Superior temporal gyrus (tissue), 1 donor: ENCODE results near the gene TNFSF18.
"Not testable (repeated sequence)": the region's sequence is repeated elsewhere in the genome, so short reads cannot be mapped to it uniquely, and the experiment has no call there.

ENCODE experiments used
- DNase-seq: peaks from one replicate; pipeline ENCODE4 v3.0.0-alpha.2; 2016; ENCODE audit errors: extremely low spot score

TNFSF18 gene

DNA sequence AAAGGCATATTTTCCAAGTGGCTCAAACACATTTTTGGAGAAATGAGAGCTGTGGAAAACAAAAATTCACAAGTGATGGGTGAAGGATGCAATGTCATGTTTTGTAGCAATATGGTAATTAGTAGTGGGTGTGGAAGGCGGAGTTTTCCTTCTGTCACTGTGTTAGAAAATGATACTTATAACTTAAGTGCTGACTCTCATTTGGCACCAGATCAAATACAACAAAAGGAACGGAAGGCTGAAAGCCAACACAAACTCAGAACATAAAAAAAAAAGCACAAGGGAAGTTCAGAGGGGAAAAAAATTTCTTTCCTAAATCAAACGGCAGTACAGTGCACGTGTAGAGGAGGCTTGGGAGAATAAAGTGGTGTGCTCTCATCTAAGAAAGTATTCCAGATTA lies at the start of gene TNFSF18:
TSS of gene TNFSF18 (minus strand) at position 77 of the 400 bp plus-strand sequence. CDS start at position 32, 45 bp downstream.
- no peak for DNase-seq

DNA sequence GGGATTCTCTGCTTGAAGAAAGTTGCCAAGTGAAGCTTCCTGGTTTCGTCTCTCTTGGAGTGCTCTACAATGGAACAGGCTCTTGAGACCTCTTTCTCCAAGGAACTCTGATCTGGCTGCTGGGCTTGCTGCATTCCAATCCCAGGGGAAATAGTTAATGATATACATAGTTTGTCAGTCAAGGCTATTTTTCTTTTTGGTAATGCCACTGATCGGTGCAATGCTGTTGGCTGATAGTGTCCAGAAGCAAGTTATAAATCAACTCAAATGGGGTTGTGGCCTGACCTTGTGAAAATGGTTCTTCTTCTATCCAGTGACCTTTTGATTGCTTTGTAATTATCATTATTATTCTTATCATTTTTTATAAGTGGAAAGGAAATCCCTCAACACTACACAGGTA lies 48.4 kb upstream of the TNFSF18 start:
- DNase-seq, result no peak

DNA sequence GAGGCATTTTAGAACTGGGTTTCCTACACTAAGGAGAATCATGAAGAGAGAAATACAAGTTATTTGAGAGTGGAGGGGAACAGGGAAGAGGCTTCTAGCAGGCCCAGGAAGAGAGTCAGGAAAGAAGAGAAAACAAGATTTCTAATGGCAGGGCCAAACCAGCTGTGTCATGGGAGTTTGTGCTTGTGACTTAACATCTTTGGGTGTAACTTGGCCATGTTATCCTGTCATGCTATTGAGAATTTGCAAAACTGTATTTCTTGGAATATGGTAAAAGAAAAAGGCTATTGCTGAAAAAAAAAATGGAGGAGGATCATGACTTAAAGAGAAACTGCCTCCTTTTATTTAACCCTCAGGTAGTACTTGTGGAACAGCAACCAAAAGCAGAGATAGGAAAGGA lies 47.4 kb upstream of the TNFSF18 start:
- no peak for DNase-seq

DNA sequence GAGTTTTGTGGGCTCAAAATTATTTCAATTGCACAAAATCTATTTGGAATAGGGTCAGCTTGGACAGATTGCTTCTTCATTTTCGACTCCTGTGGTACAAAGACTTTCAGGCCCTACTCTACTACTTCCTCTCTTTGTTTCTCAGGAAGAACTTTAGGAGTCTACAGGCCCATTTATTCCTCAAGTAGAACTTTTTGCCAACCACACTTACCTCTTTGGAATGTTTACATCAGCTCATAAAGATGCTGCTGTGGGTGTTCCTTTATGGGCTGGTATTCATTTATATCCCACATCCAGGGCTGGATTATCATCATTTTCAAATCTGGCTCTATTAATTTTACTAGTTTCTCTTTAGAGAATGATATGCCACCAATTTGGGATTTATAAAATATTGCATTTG lies 46.3 kb upstream of the TNFSF18 start:
- DNase-seq, result no peak

DNA sequence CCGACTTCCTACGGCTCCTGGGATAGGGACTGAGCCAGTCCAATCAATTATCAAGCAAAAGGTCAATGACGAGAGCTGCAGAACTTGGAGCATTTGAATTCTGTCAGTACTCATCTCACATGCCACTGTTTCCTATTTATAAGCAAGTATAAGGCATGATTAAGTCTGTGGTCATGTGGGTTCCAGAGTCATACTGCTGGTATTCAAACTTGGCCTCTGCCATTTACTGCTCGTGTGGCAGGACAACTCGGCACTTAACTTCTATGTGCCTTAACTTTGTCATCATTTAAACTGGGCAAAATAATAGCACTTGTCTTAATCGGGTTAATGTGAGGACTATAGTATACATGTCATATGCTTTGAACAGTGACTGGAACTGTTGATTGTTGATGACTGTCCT lies 44.9 kb upstream of the TNFSF18 start:
- DNase-seq, result no peak

GRCh38 chr1:173094541-173094940 lies 43.8 kb upstream of the TNFSF18 start:
- DNase-seq, result no peak

DNA sequence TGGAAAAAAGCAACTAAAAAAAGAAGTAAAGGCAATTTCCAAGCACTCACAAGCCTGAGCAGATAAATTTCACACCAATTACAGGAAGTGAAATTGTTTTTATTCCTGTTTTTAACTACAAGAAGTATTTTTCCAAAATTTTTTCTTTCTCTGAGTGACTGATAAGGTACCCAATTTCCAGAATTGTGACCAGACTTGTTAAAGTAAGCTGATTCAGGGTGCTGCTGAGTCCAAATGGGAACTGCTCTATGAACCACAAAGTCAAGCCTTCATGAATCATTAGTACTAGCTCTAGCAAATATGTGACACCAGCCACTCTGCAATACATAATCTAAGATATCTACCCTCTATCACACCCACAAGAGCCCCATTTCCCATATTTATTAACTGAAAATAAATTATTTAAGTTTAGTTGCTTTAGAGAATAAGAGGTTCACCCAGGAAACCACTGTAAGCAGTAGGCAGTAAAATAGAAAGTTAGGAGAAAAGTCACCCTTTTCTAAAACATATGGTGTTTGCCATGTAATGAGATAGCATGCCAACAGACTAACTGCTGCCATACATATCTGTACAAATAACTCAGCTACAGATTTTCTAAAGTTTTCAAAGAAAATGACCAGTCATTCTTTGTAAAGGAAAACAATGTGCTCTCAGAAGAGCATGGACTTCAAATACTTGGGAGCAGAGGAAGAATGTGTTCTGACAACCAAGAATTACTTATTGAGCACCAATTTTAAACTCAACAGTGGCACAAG lies 43.1 kb upstream of the TNFSF18 start:
- no peak for DNase-seq

DNA sequence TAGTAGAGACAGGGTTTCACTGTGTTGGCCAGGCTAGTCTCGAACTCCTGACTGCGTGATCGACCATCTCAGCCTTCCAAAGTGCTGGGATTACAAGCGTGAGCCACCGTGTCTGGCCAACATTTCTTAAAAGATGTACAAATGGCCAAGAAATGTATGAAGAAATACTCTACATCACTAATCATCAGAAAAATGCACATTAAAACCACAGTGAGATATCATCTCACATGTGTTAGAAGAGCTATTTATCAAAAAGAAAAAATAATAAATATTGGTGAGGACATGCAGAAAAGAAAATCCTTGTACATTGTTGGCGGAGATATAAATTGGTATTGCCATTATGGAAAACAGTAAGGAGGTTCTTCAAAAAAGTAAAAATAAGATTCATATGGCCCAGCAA lies 33.6 kb upstream of the TNFSF18 start:
- no peak for DNase-seq

- no peak for DNase-seq
Observed at GRCh38 chr1:173082913-173083312, 32.2 kb upstream of the TNFSF18 start.

- not testable (repeated sequence) for DNase-seq
Observed at GRCh38 chr1:173074217-173074616, 23.5 kb upstream of the TNFSF18 start.

- DNase-seq, result no peak
Observed at GRCh38 chr1:173064011-173064410, 13.3 kb upstream of the TNFSF18 start.

DNA sequence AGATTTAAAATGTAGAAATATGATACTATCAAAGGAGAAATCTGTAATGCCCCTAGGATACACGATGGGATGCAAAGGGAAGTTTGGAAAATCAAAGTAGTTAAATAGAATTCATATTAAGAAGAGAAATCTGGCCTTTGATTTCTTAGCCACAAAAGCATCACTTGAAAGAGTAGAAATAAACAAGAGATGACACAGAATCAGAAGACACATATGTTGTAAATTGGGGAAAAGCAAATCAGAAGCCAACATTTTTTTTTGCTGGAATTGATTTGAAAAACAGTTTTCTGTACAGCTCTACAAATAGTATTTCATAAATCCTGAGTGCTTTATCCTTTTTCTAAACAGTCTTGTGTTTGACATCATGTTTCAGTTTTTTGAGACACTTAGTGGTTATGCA lies 12.4 kb upstream of the TNFSF18 start:
- DNase-seq, result no peak

- DNase-seq, result no peak
Observed at GRCh38 chr1:173062150-173062938, 11.6 kb upstream of the TNFSF18 start.

GRCh38 chr1:173058556-173058955 lies 7.8 kb upstream of the TNFSF18 start:
- no peak for DNase-seq

DNA sequence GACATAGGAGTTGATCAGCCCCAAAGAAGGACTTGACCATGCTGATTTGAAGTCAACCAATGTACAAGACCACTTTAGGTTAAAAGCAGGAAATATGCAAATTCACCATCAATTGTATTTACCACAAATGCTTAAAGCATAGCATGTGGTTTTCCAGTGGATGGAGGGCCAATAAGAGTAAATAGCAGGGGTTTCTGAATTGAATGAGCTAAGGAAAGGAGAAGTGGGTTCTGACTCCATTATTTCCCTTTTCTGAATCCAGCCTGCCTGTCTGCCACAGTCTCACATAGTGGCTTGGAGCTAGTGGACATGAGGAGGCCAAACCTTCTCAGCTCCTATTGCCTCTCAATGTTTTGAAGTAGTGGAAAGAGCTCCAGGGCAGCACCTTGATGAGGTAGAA lies 7.2 kb upstream of the TNFSF18 start:
- DNase-seq, result no peak

DNA sequence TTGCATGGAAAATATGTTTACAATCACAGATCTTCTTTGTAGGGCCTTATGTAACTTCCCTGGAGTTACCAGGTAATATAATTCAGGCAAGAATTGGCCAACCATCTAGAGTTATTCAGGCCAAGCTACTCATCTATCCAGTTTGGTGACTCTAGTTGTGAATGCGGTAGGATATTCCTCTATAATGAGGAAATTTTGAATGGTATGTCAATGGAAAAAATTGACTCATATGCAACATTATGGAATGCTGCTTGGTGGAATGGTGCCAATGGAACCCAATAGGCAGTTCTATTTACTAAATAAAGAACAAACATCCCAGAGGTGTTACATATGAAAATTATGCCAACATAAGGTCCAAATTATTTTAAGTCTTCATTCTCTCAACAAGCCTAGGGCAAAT lies 5.6 kb upstream of the TNFSF18 start:
- DNase-seq, result no peak

- no peak for DNase-seq
Observed at GRCh38 chr1:173052681-173053196, 2.0 kb upstream of the TNFSF18 start.

DNA sequence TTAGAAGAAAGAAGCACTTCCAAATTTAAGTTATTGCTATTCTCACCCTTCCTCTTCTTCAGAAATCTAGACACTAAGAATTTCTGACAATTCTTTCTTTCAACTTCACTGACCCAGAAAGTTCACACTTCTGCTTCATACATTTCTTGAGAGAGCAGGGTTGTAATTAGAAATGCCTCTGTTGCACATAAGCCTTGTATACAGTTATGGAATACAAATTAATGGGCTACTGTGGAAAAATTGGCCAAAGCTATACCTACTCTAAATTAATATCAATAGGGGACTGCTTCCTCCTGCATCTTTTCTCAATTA lies 1.5 kb downstream of the TNFSF18 start:
- no peak for DNase-seq

- DNase-seq, result no peak
Observed at GRCh38 chr1:173048621-173049321, 2.0 kb downstream of the TNFSF18 start.

DNA sequence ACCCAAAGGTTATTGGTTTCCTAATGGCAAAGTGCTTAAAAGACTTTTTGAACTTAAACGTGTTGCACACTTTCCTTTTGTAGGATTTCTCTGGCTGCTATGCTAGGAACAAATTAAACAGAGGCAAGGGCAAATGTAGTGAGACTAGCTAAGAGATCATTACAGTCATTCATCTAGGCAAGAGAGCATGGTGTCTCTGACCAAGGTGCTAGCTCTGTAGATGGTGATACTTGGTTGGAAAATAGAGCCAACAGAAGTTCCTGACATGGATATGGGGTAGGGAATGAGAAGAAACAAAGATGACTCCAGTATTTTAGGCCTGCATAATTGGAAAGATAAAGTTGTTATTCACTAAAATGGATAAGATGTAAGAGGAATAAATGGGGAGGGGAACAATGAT lies 6.1 kb downstream of the TNFSF18 start:
- no peak for DNase-seq

DNA sequence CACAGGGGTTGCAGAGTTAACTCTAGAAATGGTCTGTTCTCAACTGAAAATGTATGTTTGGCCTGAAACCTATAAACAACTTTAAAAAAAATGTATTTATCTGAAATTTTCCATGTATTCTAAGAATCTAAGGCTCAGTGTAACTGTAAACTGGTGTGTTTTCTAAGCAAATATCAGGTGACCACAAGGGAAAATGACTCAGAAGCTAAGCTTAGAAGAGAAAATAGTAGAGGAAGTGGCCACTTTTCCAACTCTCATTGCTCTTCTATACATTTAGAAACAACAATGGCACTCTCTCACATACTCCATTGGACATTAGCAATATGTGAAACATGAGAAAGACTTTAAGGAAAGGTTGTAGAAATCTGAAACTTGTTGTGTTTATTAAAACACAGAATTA lies 7.5 kb downstream of the TNFSF18 start:
- DNase-seq, result no peak

- no peak for DNase-seq
Observed at GRCh38 chr1:173042806-173043205, 7.9 kb downstream of the TNFSF18 start.

DNA sequence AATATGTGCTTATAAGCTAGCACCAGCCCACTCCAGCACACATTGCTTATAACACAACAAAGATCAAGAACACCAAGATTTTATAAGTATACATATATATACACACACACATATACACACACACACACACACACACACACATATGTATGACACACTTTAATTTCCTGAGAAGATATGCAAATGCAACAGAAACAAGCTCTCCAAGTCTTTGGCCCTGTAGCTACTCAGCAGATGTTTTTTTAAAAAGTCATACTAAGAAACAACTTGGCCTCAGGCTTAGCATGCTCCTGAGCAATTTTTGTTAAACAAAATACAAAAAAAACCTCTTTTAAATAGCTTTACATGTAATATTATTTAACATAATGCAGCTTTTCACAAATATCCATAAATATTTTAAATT lies 11.1 kb downstream of the TNFSF18 start:
- DNase-seq, result no peak
